NB4 (cell line): ENCODE data around the gene CD96.

Source experiments
- DNase-seq: peaks from one replicate; pipeline ENCODE4 v3.0.0; 2010; ENCODE audit warnings: low read depth
- H3K4me3 ChIP-seq: one replicate; pipeline ENCODE4 v1.5.1; 2011; ENCODE audit warnings: mild to moderate bottlenecking, low read depth, low read length, moderate library complexity
- MYC ChIP-seq: IDR thresholded peaks from 2 replicates; pipeline ENCODE4 v1.6.1; 2011; ENCODE audit warnings: low read depth, low read length
- POLR2A ChIP-seq: IDR thresholded peaks from 2 replicates; pipeline ENCODE4 v1.6.1; 2011; ENCODE audit warnings: mild to moderate bottlenecking; ENCODE audit not compliant: insufficient read length; ENCODE audit errors: extremely low read depth
- TF ChIP-seq, protein P1 (sequence below): IDR thresholded peaks from one replicate; pipeline ENCODE4 v1.5.1; 2012; ENCODE audit warnings: low read depth, low read length
- TF ChIP-seq, protein P2 (sequence below): IDR thresholded peaks from 2 replicates; pipeline ENCODE4 v1.6.1; 2011; ENCODE audit warnings: low read depth, low read length

CD96 gene

DNA sequence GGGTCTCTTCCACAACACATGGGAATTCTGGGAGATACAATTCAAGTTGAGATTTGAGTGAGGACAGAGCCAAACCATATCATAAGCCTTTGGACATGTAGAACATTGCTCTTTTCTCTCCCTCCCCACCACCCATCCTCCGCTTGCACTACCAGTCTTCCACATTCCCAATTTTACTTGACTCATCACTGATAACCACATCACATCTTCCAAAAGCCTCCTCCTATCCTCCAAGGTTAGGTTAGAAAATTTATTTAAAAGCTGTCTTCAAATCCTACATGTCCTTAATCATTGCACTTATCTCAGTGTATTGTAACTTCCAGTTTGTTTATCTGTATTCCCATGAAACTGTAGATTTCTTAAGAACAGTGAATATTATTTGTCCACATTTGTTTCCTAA lies 42.7 kb downstream of the CD96 start:
- DNase-seq, result no peak
- no peak overlapping the region for H3K4me3 ChIP-seq
- TF ChIP-seq POLR2A (no peak), MYC (no peak)
- TF ChIP-seq, protein P1, sequence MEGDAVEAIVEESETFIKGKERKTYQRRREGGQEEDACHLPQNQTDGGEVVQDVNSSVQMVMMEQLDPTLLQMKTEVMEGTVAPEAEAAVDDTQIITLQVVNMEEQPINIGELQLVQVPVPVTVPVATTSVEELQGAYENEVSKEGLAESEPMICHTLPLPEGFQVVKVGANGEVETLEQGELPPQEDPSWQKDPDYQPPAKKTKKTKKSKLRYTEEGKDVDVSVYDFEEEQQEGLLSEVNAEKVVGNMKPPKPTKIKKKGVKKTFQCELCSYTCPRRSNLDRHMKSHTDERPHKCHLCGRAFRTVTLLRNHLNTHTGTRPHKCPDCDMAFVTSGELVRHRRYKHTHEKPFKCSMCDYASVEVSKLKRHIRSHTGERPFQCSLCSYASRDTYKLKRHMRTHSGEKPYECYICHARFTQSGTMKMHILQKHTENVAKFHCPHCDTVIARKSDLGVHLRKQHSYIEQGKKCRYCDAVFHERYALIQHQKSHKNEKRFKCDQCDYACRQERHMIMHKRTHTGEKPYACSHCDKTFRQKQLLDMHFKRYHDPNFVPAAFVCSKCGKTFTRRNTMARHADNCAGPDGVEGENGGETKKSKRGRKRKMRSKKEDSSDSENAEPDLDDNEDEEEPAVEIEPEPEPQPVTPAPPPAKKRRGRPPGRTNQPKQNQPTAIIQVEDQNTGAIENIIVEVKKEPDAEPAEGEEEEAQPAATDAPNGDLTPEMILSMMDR, result no peak
- TF ChIP-seq, protein P2, sequence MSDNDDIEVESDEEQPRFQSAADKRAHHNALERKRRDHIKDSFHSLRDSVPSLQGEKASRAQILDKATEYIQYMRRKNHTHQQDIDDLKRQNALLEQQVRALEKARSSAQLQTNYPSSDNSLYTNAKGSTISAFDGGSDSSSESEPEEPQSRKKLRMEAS, result no peak

DNA sequence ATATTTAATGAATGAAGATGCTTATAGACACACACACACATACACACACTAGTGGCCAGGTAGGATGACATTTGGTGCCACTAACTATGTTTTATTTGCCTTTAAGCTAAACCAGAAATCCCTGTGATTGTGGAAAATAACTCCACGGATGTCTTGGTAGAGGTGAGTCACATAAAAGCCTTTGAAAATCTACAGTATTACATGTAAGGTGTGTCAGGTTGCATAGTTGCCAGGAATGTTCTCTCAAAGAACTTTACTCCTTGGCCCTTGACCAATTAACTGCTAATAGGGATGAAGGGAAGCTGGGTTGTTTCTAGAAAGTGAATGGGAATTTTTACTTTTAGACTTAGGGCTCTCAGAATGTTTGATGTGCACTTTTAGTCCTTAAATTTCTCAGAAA lies 43.2 kb downstream of the CD96 start:
- DNase-seq, result no peak
- TF ChIP-seq, protein P1, result no peak
- TF ChIP-seq POLR2A (no peak), MYC (no peak)
- TF ChIP-seq, protein P2, result no peak
- H3K4me3 ChIP-seq, result no peak overlapping the region

DNA sequence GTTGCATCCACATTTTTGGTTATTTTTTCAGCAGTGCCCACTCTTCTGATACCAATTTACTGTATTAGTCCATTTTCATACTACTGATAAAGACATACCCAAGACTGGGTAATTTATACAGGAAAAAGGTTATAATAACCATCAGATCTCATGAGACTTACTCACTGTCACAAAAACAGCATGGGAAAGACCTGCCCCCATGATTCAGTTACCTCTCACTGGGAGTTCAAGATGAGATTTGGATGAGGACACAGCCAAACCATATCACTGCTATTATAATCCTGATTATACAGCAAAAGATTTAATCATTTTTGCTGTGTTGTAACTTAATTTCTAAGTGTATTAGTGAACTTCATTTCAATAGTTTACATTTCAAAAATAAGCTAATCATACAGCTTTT lies 46.5 kb downstream of the CD96 start:
- no peak for DNase-seq
- no peak overlapping the region for H3K4me3 ChIP-seq
- TF ChIP-seq, protein P2, result no peak
- TF ChIP-seq, protein P1, result no peak
- TF ChIP-seq MYC, result no peak
- no peak for TF ChIP-seq POLR2A

DNA sequence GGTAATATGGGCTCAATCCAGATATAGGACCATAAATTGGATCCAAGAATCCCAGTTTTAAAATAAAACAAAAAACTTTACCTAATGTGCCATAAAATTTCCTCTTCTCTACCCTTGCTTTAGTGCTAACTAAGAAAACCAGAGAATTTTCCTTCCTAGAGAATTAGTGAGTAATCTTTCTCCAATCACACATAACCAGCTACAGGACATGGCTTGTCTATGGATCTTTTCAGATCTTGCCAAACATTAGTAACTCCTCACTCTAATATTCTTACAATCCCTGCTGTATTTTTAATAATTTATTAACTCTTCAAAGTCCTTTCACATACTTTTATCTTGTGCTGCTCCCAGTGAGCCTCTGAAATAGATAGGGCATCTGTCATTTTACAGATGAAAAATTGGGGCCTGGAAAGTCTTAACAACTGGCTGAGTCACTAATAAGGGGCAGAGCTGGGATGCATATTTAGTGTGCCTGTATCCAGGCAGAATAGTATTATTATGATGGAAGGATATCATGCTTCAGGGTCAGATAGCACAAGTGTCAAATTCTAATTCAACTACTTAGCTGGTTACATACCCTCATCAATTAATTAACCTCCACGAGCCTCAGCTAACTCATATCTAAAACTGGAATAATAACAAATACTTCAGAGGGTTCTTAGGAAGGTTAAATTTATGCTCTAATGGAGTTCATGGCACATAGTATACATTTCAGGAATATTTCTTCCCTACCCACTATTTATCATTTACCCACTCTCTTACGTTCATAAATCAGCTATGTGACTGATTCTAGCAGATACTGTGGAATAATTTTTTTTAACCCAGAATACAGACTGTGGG lies 47.5 kb downstream of the CD96 start:
- no peak overlapping the region for H3K4me3 ChIP-seq
- TF ChIP-seq MYC, result no peak
- TF ChIP-seq, protein P2, result no peak
- no peak for TF ChIP-seq POLR2A
- TF ChIP-seq, protein P1, result no peak
- DNase-seq, result no peak

DNA sequence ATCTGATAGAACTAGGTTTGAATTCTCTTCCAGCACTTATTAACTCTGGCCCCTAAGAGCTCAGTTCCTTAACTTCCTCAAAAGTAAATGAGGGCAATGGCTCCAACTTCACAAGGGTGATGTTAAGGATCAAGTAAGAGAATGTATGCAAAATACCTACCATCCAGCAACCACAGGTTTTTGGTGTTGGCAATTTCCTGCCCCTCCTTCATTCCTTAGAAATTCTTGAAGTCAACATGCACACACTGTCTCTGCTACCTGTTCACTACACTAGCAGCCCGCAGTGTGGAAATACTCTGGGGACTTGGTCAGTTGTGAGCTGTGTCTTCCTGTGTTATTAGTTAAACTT lies 48.1 kb downstream of the CD96 start:
- no peak overlapping the region for H3K4me3 ChIP-seq
- no peak for TF ChIP-seq POLR2A
- TF ChIP-seq, protein P2, result no peak
- TF ChIP-seq, protein P1, result no peak
- TF ChIP-seq MYC, result no peak
- DNase-seq, result no peak
